ENCODE results near the gene IL1R1.

Gene IL1R1

DNA sequence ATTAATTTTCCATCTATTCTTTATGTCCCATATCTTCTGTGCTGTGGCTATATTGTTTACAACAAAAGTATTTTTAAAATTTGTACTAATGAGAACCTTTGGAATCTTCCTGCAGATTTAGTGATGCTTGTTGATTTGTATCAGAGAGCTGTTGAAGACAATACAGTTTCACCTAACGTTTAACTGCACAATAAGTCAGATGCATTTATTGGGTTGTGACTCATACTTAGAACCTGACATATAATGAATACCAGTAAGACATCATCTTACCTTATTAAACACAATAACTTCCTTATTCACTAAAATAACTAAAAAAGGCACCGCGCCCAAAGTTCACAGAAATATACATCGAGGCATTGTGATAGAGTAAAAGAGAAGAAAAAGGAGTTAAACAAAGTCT, 43.8 kb upstream of the IL1R1 start:
- Histone ChIP-seq H2BK120ac (ENCODE audit: low read depth, low read length) (no peak overlapping the region), H3K9ac (ENCODE audit: low read depth, low read length, poor library complexity) (no peak overlapping the region), H3K14ac (ENCODE audit: low read length) (no peak overlapping the region), H3K23ac (ENCODE audit: low read depth, low read length, poor library complexity) (no peak overlapping the region), H3K9me3 (replicated peaks in 1 of 2; ENCODE audit: control insufficient read depth in 2 of 2, insufficient read depth in 1 of 2, low read depth in 1 of 2, low read length in 2 of 2) (no peaks in the 10 kb centered on the region), H3K4ac (ENCODE audit: low read length) (no peak overlapping the region), H2AFZ (ENCODE audit: low read length) (no peak overlapping the region), H2BK12ac (ENCODE audit: low read length) (no peak overlapping the region), H3K4me1 (ENCODE audit: control insufficient read depth in 2 of 2, insufficient read depth in 1 of 2, low read depth in 1 of 2, low read length in 2 of 2) (no peaks in the 10 kb centered on the region), H3K27me3 (ENCODE audit: control insufficient read depth in 3 of 3, insufficient read depth in 3 of 3, low read depth in 1 of 3, low read length in 3 of 3) (no peaks in the 10 kb centered on the region), H3K36me3 (replicated peaks in 1 of 2; ENCODE audit: control insufficient read depth in 2 of 2, insufficient read depth in 2 of 2, low read length in 2 of 2) (no peaks in the 10 kb centered on the region), H4K8ac (ENCODE audit: low read depth, low read length) (no peak overlapping the region), H2AK5ac (ENCODE audit: low read depth, low read length) (no peak overlapping the region), H2BK15ac (ENCODE audit: low read length) (no peak overlapping the region), H2BK5ac (ENCODE audit: low read length) (no peak overlapping the region), H3K4me3 (ENCODE audit: low read length in 2 of 2) (no peak overlapping the region), H3K4me2 (ENCODE audit: insufficient read depth, low read length, poor library complexity, severe bottlenecking) (no peak overlapping the region), H3K18ac (ENCODE audit: low read length) (no peak overlapping the region), H3K27ac (replicated peaks; ENCODE audit: low read length) (no peak overlapping the region), H4K91ac (ENCODE audit: low read depth, low read length, poor library complexity) (no peak overlapping the region), H3K79me1 (ENCODE audit: low read depth, low read length) (no peaks in the 10 kb centered on the region)
- 100% methylated on average over 2 of the region's 4 CpGs; no CpG with 5 or more reads in 1 of the 2 donors for WGBS, 2 donors (ENCODE audit: extremely low coverage in 2 of 2, insufficient read length in 2 of 2, insufficient replicate concordance in 1 of 2)
- no peak for DNase-seq (ENCODE audit: low spot score)

DNA sequence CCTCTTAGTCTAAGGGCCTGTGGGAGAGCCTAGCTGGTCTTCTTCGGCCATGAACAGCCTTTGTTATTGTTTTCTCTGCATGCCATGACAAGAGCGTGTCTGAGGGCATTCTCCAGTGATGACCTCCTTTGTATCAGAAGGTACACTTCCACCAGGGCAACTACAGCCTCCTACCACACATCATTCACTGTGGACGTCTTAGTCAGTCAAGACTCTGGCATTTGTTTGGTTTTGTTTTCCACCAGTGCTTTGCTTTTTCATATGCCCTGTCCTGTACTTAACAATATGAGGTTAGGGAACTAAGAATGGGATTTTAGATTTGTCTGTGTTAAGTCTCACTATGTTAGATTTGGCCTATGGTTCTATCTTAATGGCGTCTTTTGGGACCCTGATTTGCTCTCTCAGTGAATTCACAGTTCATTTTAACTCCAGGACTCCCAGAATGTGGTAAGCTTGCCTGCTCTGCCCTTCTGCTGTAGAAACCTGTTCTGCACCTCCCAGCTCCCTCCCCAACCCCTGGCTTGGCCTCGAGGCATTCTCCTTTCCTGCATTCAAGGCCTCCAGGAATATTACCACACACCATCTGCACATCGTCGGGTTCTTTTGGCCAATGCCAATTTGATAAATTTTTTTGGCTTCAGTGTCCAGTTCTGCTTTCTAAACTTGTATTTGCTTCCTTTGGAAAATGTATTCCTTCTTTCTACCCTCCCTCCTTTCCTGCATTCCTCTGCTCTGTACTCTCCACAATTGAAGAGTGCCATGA, 42.8 kb upstream of the IL1R1 start:
- Histone ChIP-seq H3K4me3 (ENCODE audit: low read length in 2 of 2) (no peak overlapping the region), H3K4ac (ENCODE audit: low read length) (no peak overlapping the region), H3K9ac (ENCODE audit: low read depth, low read length, poor library complexity) (no peak overlapping the region), H3K79me1 (ENCODE audit: low read depth, low read length) (no peaks in the 10 kb centered on the region), H3K27ac (replicated peaks; ENCODE audit: low read length) (no peak overlapping the region), H2AK5ac (ENCODE audit: low read depth, low read length) (no peak overlapping the region), H3K4me1 (ENCODE audit: control insufficient read depth in 2 of 2, insufficient read depth in 1 of 2, low read depth in 1 of 2, low read length in 2 of 2) (no peaks in the 10 kb centered on the region), H3K18ac (ENCODE audit: low read length) (no peak overlapping the region), H4K91ac (ENCODE audit: low read depth, low read length, poor library complexity) (no peak overlapping the region), H2AFZ (ENCODE audit: low read length) (no peak overlapping the region), H2BK15ac (ENCODE audit: low read length) (no peak overlapping the region), H3K27me3 (ENCODE audit: control insufficient read depth in 3 of 3, insufficient read depth in 3 of 3, low read depth in 1 of 3, low read length in 3 of 3) (no peaks in the 10 kb centered on the region), H2BK5ac (ENCODE audit: low read length) (no peak overlapping the region), H3K36me3 (replicated peaks in 1 of 2; ENCODE audit: control insufficient read depth in 2 of 2, insufficient read depth in 2 of 2, low read length in 2 of 2) (no peaks in the 10 kb centered on the region), H3K23ac (ENCODE audit: low read depth, low read length, poor library complexity) (no peak overlapping the region), H3K9me3 (replicated peaks in 1 of 2; ENCODE audit: control insufficient read depth in 2 of 2, insufficient read depth in 1 of 2, low read depth in 1 of 2, low read length in 2 of 2) (no peaks in the 10 kb centered on the region), H2BK120ac (ENCODE audit: low read depth, low read length) (no peak overlapping the region), H3K14ac (ENCODE audit: low read length) (no peak overlapping the region), H3K4me2 (ENCODE audit: insufficient read depth, low read length, poor library complexity, severe bottlenecking) (no peak overlapping the region), H2BK12ac (ENCODE audit: low read length) (no peak overlapping the region), H4K8ac (ENCODE audit: low read depth, low read length) (no peak overlapping the region)
- DNase-seq (ENCODE audit: low spot score) = no peak
- no CpG with 5 or more reads among the region's 7 CpGs for WGBS, 2 donors (ENCODE audit: extremely low coverage in 2 of 2, insufficient read length in 2 of 2, insufficient replicate concordance in 1 of 2)

DNA sequence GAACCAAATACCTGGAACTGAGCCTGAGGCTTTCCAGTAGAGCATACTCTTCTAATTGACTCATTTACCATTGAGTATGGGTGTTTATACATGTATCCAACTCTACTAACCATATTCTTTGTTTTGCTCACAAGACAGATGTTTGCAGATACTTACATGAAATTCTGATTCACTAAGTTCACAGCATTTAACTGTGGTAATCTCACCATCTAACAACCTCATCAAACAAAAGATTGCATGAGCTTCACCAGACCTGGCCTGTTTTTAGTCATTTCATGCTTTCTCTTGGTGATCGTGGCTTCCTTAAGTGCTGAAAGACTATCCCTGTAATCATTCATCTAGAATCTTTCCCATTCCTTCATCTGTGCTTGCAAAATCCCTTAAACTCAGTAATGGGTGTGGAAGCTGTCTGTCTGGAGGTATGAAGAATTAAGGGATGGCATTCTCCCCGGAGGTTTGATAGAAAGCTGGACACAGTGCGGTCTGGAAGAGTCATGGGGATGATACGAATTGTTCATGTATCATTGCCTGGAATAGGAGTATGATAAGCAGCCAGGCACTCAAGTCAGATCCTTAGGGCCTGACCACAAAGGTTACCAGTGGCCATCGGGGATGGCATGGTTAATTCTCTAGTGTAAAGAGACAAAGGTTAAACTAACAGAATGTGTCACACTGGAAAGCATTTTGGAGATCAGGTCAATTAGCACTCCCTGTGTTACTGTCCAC, 42.0 kb upstream of the IL1R1 start:
- no peaks in the 10 kb centered on the region for H3K4me1 ChIP-seq (ENCODE audit: control insufficient read depth in 2 of 2, insufficient read depth in 1 of 2, low read depth in 1 of 2, low read length in 2 of 2)
- H4K8ac ChIP-seq (ENCODE audit: low read depth, low read length) = no peak overlapping the region
- H3K9ac ChIP-seq (ENCODE audit: low read depth, low read length, poor library complexity) = no peak overlapping the region
- H2BK15ac ChIP-seq (ENCODE audit: low read length) = no peak overlapping the region
- no peaks in the 10 kb centered on the region for H3K79me1 ChIP-seq (ENCODE audit: low read depth, low read length)
- DNase-seq (ENCODE audit: low spot score) = no peak
- H3K27me3 ChIP-seq (ENCODE audit: control insufficient read depth in 3 of 3, insufficient read depth in 3 of 3, low read depth in 1 of 3, low read length in 3 of 3) = no peaks in the 10 kb centered on the region
- WGBS, 2 donors (ENCODE audit: extremely low coverage in 2 of 2, insufficient read length in 2 of 2, insufficient replicate concordance in 1 of 2) = no CpG with 5 or more reads among the region's 5 CpGs
- no peak overlapping the region for H2AK5ac ChIP-seq (ENCODE audit: low read depth, low read length)
- no peak overlapping the region for H2BK12ac ChIP-seq (ENCODE audit: low read length)
- H3K36me3 ChIP-seq (replicated peaks in 1 of 2; ENCODE audit: control insufficient read depth in 2 of 2, insufficient read depth in 2 of 2, low read length in 2 of 2) = no peaks in the 10 kb centered on the region
- no peak overlapping the region for H3K27ac ChIP-seq (replicated peaks; ENCODE audit: low read length)
- H3K4ac ChIP-seq (ENCODE audit: low read length) = no peak overlapping the region
- no peaks in the 10 kb centered on the region for H3K9me3 ChIP-seq (replicated peaks in 1 of 2; ENCODE audit: control insufficient read depth in 2 of 2, insufficient read depth in 1 of 2, low read depth in 1 of 2, low read length in 2 of 2)
- H3K23ac ChIP-seq (ENCODE audit: low read depth, low read length, poor library complexity) = no peak overlapping the region
- H4K91ac ChIP-seq (ENCODE audit: low read depth, low read length, poor library complexity) = no peak overlapping the region
- H3K14ac ChIP-seq (ENCODE audit: low read length) = no peak overlapping the region
- H3K4me3 ChIP-seq (ENCODE audit: low read length in 2 of 2) = no peak overlapping the region
- no peak overlapping the region for H2AFZ ChIP-seq (ENCODE audit: low read length)
- H3K4me2 ChIP-seq (ENCODE audit: insufficient read depth, low read length, poor library complexity, severe bottlenecking) = no peak overlapping the region
- no peak overlapping the region for H2BK5ac ChIP-seq (ENCODE audit: low read length)
- no peak overlapping the region for H2BK120ac ChIP-seq (ENCODE audit: low read depth, low read length)
- H3K18ac ChIP-seq (ENCODE audit: low read length) = no peak overlapping the region

DNA sequence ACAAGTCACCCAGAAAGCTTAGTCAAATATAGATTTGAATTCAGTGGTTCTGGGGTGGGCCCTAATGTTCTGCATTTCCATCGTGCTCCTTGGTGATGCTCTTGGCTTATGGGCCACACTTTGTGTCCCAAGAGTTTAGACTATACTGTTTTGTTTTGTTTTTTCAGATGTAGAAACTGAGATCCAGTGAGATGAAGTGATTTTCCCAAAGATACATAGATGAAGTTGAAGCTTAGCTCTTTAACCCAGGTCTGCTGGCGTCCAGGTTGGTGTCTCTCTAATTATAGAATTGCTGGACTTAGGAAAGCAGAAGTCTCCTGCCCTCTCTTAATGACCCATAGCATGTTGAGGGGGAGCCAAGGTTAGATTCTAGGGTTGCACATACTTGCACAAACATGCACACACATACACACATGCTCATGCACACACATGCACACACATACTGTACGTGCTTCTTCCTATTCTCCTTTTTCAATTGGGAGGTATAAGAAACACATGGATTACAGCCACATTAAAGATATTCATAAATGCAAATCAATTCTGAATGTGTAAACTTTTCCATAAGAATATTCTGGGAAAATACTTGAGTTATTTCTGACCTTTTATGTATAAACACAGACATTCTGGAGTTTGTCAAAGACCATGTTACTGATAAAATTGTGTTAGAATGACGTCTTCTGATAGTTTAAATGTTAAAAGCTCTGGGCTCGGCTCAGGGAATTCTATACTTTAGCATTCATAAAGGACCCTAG, 41.3 kb upstream of the IL1R1 start:
- H3K27ac ChIP-seq (replicated peaks; ENCODE audit: low read length) = no peak overlapping the region
- DNase-seq (ENCODE audit: low spot score) = no peak
- H2BK12ac ChIP-seq (ENCODE audit: low read length) = no peak overlapping the region
- H3K36me3 ChIP-seq (replicated peaks in 1 of 2; ENCODE audit: control insufficient read depth in 2 of 2, insufficient read depth in 2 of 2, low read length in 2 of 2) = no peaks in the 10 kb centered on the region
- H3K14ac ChIP-seq (ENCODE audit: low read length) = no peak overlapping the region
- no peaks in the 10 kb centered on the region for H3K4me1 ChIP-seq (ENCODE audit: control insufficient read depth in 2 of 2, insufficient read depth in 1 of 2, low read depth in 1 of 2, low read length in 2 of 2)
- no peak overlapping the region for H2AFZ ChIP-seq (ENCODE audit: low read length)
- no peak overlapping the region for H3K23ac ChIP-seq (ENCODE audit: low read depth, low read length, poor library complexity)
- H4K8ac ChIP-seq (ENCODE audit: low read depth, low read length) = no peak overlapping the region
- no peaks in the 10 kb centered on the region for H3K79me1 ChIP-seq (ENCODE audit: low read depth, low read length)
- no peak overlapping the region for H2BK15ac ChIP-seq (ENCODE audit: low read length)
- no peak overlapping the region for H3K18ac ChIP-seq (ENCODE audit: low read length)
- H3K4me3 ChIP-seq (ENCODE audit: low read length in 2 of 2) = no peak overlapping the region
- H3K4me2 ChIP-seq (ENCODE audit: insufficient read depth, low read length, poor library complexity, severe bottlenecking) = no peak overlapping the region
- no peak overlapping the region for H2BK5ac ChIP-seq (ENCODE audit: low read length)
- no peak overlapping the region for H4K91ac ChIP-seq (ENCODE audit: low read depth, low read length, poor library complexity)
- H3K9me3 ChIP-seq (replicated peaks in 1 of 2; ENCODE audit: control insufficient read depth in 2 of 2, insufficient read depth in 1 of 2, low read depth in 1 of 2, low read length in 2 of 2) = no peaks in the 10 kb centered on the region
- H3K4ac ChIP-seq (ENCODE audit: low read length) = no peak overlapping the region
- H2AK5ac ChIP-seq (ENCODE audit: low read depth, low read length) = no peak overlapping the region
- no peak overlapping the region for H3K9ac ChIP-seq (ENCODE audit: low read depth, low read length, poor library complexity)
- no CpG with 5 or more reads among the region's 5 CpGs for WGBS, 2 donors (ENCODE audit: extremely low coverage in 2 of 2, insufficient read length in 2 of 2, insufficient replicate concordance in 1 of 2)
- H2BK120ac ChIP-seq (ENCODE audit: low read depth, low read length) = no peak overlapping the region
- no peaks in the 10 kb centered on the region for H3K27me3 ChIP-seq (ENCODE audit: control insufficient read depth in 3 of 3, insufficient read depth in 3 of 3, low read depth in 1 of 3, low read length in 3 of 3)
